GM12878 (cell line): Measurements from ENCODE around the gene INTS7. TPM values are rescaled to one million over a fixed set of nuclear protein-coding genes. Genes with fewer than 3 reads are reported as not detected.

Experiments
- ATF3 ChIP-seq: IDR thresholded peaks from 2 replicates; pipeline ENCODE4 v1.6.1; 2011; ENCODE audit warnings: low read depth, mild to moderate bottlenecking, low read length, moderate library complexity, borderline replicate concordance; ENCODE audit errors: extremely low read depth
- BRCA1 ChIP-seq: IDR thresholded peaks from 2 replicates; pipeline ENCODE4 v1.6.1; 2011; ENCODE audit warnings: low read depth, low read length, improper control_type of control experiment
- DPF2 ChIP-seq: fragments of 450-650 bp; IDR thresholded peaks from 2 replicates; pipeline ENCODE4 v1.6.1; 2017; ENCODE audit warnings: mild to moderate bottlenecking
- EGR1 ChIP-seq, 2 experiments: IDR thresholded peaks; 1 replicate in 1 of 2; 2 replicates in 1 of 2; pipeline ENCODE4 v1.6.1; 2011 to 2012; ENCODE audit warnings: low read depth in 2 of 2, low read length in 2 of 2, borderline replicate concordance in 1 of 2, mild to moderate bottlenecking in 1 of 2, moderate library complexity in 1 of 2
- ETV6 ChIP-seq, 2 experiments: fragments of 450-650 bp in 1 of 2; IDR thresholded peaks in 1 of 2; conservative IDR thresholded peaks in 1 of 2; 2 replicates each; pipeline ENCODE4 v1.6.1; 2014; ENCODE audit warnings: antibody characterized with exemption in 1 of 2, borderline replicate concordance in 1 of 2, low read depth in 1 of 2, mild to moderate bottlenecking in 1 of 2, moderate library complexity in 1 of 2
- FOXK2 ChIP-seq: fragments of 450-650 bp; IDR thresholded peaks from 2 replicates; pipeline ENCODE4 v1.6.1; 2017; ENCODE audit warnings: mild to moderate bottlenecking, moderate library complexity
- GATAD2B ChIP-seq: fragments of 450-650 bp; conservative IDR thresholded peaks from 2 replicates; pipeline ENCODE4 v1.6.1; 2017; ENCODE audit warnings: low read depth, mild to moderate bottlenecking, moderate library complexity
- HDAC6 ChIP-seq: fragments of 200-600 bp; sonication (generic); IDR thresholded peaks from one replicate; pipeline ENCODE4 v1.8.0; 2017; ENCODE audit warnings: antibody characterized with exemption; ENCODE audit not compliant: unreplicated experiment
- IKZF1 ChIP-seq: fragments of 450-650 bp; conservative IDR thresholded peaks from 2 replicates; pipeline ENCODE4 v1.6.1; 2017; ENCODE audit warnings: antibody characterized with exemption, mild to moderate bottlenecking
- IKZF2 ChIP-seq, 2 experiments: fragments of 450-650 bp; IDR thresholded peaks; 2 replicates each; pipeline ENCODE4 v1.6.1; 2017; ENCODE audit warnings: mild to moderate bottlenecking in 2 of 2, moderate library complexity in 2 of 2
- JUNB ChIP-seq: IDR thresholded peaks from 2 replicates; pipeline ENCODE4 v1.6.1; 2016; ENCODE audit warnings: antibody characterized with exemption, mild to moderate bottlenecking
- LARP7 ChIP-seq: fragments of 450-650 bp; IDR thresholded peaks from 2 replicates; pipeline ENCODE4 v1.6.1; 2017; ENCODE audit warnings: mild to moderate bottlenecking
- MEF2B ChIP-seq: fragments of 450-650 bp; IDR thresholded peaks from 2 replicates; pipeline ENCODE4 v1.6.1; 2018; ENCODE audit warnings: mild to moderate bottlenecking, moderate library complexity; ENCODE audit not compliant: partially characterized antibody, poor library complexity, severe bottlenecking
- MXI1 ChIP-seq: fragments of 150-350 bp; IDR thresholded peaks from 2 replicates; pipeline ENCODE4 v1.6.1; 2011; ENCODE audit warnings: low read depth, mild to moderate bottlenecking, inconsistent platforms, low read length, improper control_type of control experiment
- MYB ChIP-seq: fragments of 150-350 bp; IDR thresholded peaks from 2 replicates; pipeline ENCODE4 v1.6.1; 2014; ENCODE audit warnings: mild to moderate bottlenecking, low read depth, low read length, borderline replicate concordance
- NFIC ChIP-seq: IDR thresholded peaks from 2 replicates; pipeline ENCODE4 v1.6.1; 2012; ENCODE audit warnings: low read depth, mild to moderate bottlenecking, inconsistent platforms, low read length, moderate library complexity
- NFXL1 ChIP-seq: fragments of 450-650 bp; IDR thresholded peaks from 2 replicates; pipeline ENCODE4 v1.6.1; 2017; ENCODE audit warnings: antibody characterized with exemption, mild to moderate bottlenecking, borderline replicate concordance
- NR2C1 ChIP-seq: fragments of 450-650 bp; IDR thresholded peaks from 2 replicates; pipeline ENCODE4 v1.6.1; 2017; ENCODE audit warnings: antibody characterized with exemption, mild to moderate bottlenecking, moderate library complexity
- RB1 ChIP-seq: fragments of 450-650 bp; formaldehyde crosslinking; IDR thresholded peaks from 2 replicates; pipeline ENCODE4 v1.6.1; 2017; ENCODE audit warnings: mild to moderate bottlenecking, borderline replicate concordance
- RUNX3 ChIP-seq: IDR thresholded peaks from 2 replicates; pipeline ENCODE4 v1.6.1; 2012; ENCODE audit warnings: low read length, inconsistent platforms
- SMAD1 ChIP-seq: fragments of 450-650 bp; IDR thresholded peaks from 2 replicates; pipeline ENCODE4 v1.6.1; 2018; ENCODE audit warnings: mild to moderate bottlenecking, low read depth; ENCODE audit not compliant: partially characterized antibody
- SMARCA5 ChIP-seq: fragments of 450-650 bp; IDR thresholded peaks from 2 replicates; pipeline ENCODE4 v1.6.1; 2017; ENCODE audit warnings: mild to moderate bottlenecking
- STAT1 ChIP-seq: fragments of 450-650 bp; conservative IDR thresholded peaks from 2 replicates; pipeline ENCODE4 v1.6.1; 2014; ENCODE audit warnings: antibody characterized with exemption, mild to moderate bottlenecking
- TCF3 ChIP-seq: IDR thresholded peaks from 2 replicates; pipeline ENCODE4 v1.6.1; 2012; ENCODE audit warnings: low read depth, mild to moderate bottlenecking, low read length, borderline replicate concordance; ENCODE audit not compliant: insufficient read depth
- TCF7 ChIP-seq: IDR thresholded peaks from 2 replicates; pipeline ENCODE4 v1.6.1; 2014; ENCODE audit warnings: antibody characterized with exemption, borderline replicate concordance
- ZNF24 ChIP-seq: fragments of 450-650 bp; IDR thresholded peaks from 2 replicates; pipeline ENCODE4 v1.6.1; 2017; ENCODE audit warnings: antibody characterized with exemption, mild to moderate bottlenecking
- ZNF592 ChIP-seq: fragments of 450-650 bp; IDR thresholded peaks from 2 replicates; pipeline ENCODE4 v1.6.1; 2017; ENCODE audit warnings: mild to moderate bottlenecking, moderate library complexity
- polyA plus RNA-seq, 11 experiments: library from polyadenylated mRNA; depleted of rRNA in 4 of 11; unstranded in 6 of 11; stranded (reverse) in 5 of 11; fragments of >200 nt; fragmentation: Nextera tagmentation in 4 of 11; fragmentation: Illumina TruSeq in 1 of 11; extraction: Ambion mirVana in 4 of 11; extraction: Trizol in 1 of 11; gene quantifications; 1 replicate in 1 of 11; 2 replicates in 10 of 11; pipeline versions ENCODE4 v1.2.1 to v1.2.3, GENCODE V29; 2011 to 2016; ENCODE audit warnings: inconsistent platforms in 2 of 11, missing spikeins in 2 of 11, low read depth in 1 of 11
- total RNA-seq, 4 experiments: library from RNA; depleted of rRNA in 3 of 4; stranded (reverse); fragments of >200 nt in 3 of 4; fragmentation: Illumina TruSeq in 1 of 4; extraction: Trizol in 1 of 4; gene quantifications; 2 replicates each; pipeline versions ENCODE4 v1.2.1 to v1.2.3, GENCODE V29; 2013 to 2021
- TF ChIP-seq, protein P1 (sequence below): IDR thresholded peaks from 2 replicates; pipeline ENCODE4 v1.6.1; 2012; ENCODE audit warnings: low read length, inconsistent platforms

INTS7 gene
- total and polyA plus RNA-seq, 10 of the 15 experiments (the other 5 are each of a cell fraction or from before 2014, with no cell fraction given), result 17.1 to 49.1 (median 26.8) TPM

- no peak for TF ChIP-seq ZNF592
- TF ChIP-seq IKZF1, result peak; percentile 60; the same call in 1 of the 2 replicates
- TF ChIP-seq MYB, result no peak
- no peak for TF ChIP-seq EGR1 (IDR thresholded peaks at IDR 0.05; ENCODE audit: borderline replicate concordance in 1 of 2, low read depth in 2 of 2, low read length in 2 of 2)
- 0 out of 2 replicates have a peak, but pooled peaks have one; percentile 19 for TF ChIP-seq DPF2
- TF ChIP-seq NFXL1, result no peak
- TF ChIP-seq MEF2B, result no peak
- TF ChIP-seq JUNB, result no peak
- no peak for TF ChIP-seq MXI1
- no peak for TF ChIP-seq FOXK2
- TF ChIP-seq LARP7, result no peak
- no peak for TF ChIP-seq ETV6 (conservative IDR thresholded peaks at IDR 0.05 in 1 of 2, IDR thresholded peaks at IDR 0.05 in 1 of 2; ENCODE audit: borderline replicate concordance in 1 of 2, low read depth in 1 of 2)
- no peak for TF ChIP-seq ZNF24
- no peak for TF ChIP-seq SMARCA5
- TF ChIP-seq ATF3, result no peak
- no peak for TF ChIP-seq NR2C1
- TF ChIP-seq TCF7, result no peak
- TF ChIP-seq RB1, result no peak
- no peak for TF ChIP-seq RUNX3
- TF ChIP-seq, protein P1, sequence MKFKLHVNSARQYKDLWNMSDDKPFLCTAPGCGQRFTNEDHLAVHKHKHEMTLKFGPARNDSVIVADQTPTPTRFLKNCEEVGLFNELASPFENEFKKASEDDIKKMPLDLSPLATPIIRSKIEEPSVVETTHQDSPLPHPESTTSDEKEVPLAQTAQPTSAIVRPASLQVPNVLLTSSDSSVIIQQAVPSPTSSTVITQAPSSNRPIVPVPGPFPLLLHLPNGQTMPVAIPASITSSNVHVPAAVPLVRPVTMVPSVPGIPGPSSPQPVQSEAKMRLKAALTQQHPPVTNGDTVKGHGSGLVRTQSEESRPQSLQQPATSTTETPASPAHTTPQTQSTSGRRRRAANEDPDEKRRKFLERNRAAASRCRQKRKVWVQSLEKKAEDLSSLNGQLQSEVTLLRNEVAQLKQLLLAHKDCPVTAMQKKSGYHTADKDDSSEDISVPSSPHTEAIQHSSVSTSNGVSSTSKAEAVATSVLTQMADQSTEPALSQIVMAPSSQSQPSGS, result no peak
- TF ChIP-seq HDAC6, result no peak
- no peak for TF ChIP-seq GATAD2B
- TF ChIP-seq BRCA1, result no peak
- no peak for TF ChIP-seq SMAD1
- no peak for TF ChIP-seq STAT1
- peak in 1 of 2 experiments; percentile 29; a peak in 1 of 4 replicates for TF ChIP-seq IKZF2 (IDR thresholded peaks at IDR 0.05)
- no peak for TF ChIP-seq TCF3
- no peak for TF ChIP-seq NFIC
Observed at GRCh38 chr1:211986628-211987254, 48.6 kb downstream of the INTS7 start (continued).
